Measurements from ENCODE around the gene PCDHGB1. TPM values are rescaled to one million over a fixed set of nuclear protein-coding genes. Genes with fewer than 3 reads are reported as not detected.
"Not testable (repeated sequence)": the region's sequence is repeated elsewhere in the genome, so short reads cannot be mapped to it uniquely, and the experiment has no call there.

Gene PCDHGB1
- total RNA-seq, 4 donors from 2014 or later: 1.2 to 4.3 (median 2.8) TPM

- no peaks in the 10 kb centered on the region for H3K36me3 ChIP-seq
- DNase-seq (ENCODE audit: low spot score in 2 of 2): no peak
- no peak for TF ChIP-seq EP300 (IDR thresholded peaks at IDR 0.05)
- TF ChIP-seq POLR2AphosphoS5 (IDR thresholded peaks at IDR 0.05): no peak
- no peak for TF ChIP-seq POLR2A (IDR thresholded peaks at IDR 0.05)
- no peak for TF ChIP-seq CTCF (IDR thresholded peaks at IDR 0.05)
- peaks cover 43% of the 10 kb centered on the region for H3K9me3 ChIP-seq
- H3K27ac ChIP-seq: no peak overlapping the region
- peaks cover 34% of the 10 kb centered on the region for H3K27me3 ChIP-seq
- no peak overlapping the region for H3K4me3 ChIP-seq
- H3K4me1 ChIP-seq: no peaks in the 10 kb centered on the region
- WGBS: 100% methylated on average over 2 of the region's 8 CpGs
Observed at GRCh38 chr5:141328231-141328630, 21.7 kb upstream of the PCDHGB1 start.

DNA sequence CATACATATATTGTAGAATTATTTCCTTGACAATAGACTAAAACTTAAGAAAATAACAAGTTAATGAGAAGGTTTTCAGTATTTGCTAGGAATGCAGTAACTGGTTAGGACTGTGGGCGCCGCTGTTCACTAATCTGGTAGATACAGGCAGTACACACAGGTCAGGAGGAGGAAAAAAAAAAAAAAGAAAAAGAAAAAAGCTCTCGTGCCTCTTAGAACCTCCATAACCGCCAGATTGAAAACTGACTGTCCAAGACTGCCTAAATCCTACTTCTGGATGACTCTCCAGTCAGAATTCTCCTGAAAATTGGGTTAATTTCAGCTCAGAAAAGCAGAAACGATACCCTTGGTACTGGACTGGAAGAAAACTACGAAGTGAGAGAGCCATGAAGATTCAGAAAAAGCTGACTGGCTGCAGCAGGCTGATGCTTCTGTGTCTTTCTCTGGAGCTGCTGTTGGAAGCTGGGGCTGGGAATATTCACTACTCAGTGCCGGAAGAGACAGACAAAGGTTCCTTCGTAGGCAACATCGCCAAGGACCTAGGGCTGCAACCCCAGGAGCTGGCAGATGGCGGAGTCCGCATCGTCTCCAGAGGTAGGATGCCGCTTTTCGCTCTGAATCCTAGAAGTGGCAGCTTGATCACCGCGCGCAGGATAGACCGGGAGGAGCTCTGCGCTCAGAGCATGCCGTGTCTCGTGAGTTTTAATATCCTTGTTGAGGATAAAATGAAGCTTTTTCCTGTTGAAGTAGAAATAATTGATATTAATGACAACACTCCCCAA lies 19.4 kb upstream of the PCDHGB1 start, which contains the start of gene PCDHGA1:
PCDHGA1 (plus strand) TSS at position 216 of the 782 bp plus-strand sequence.
- TF ChIP-seq EP300 (IDR thresholded peaks at IDR 0.05): no peak
- no peak for TF ChIP-seq POLR2AphosphoS5 (IDR thresholded peaks at IDR 0.05)
- no peak for TF ChIP-seq POLR2A (IDR thresholded peaks at IDR 0.05)
- no peak for TF ChIP-seq CTCF (IDR thresholded peaks at IDR 0.05)
- WGBS: 27% methylated on average over 21 of the region's 21 CpGs
- Histone ChIP-seq H3K9me3 (peaks cover 43% of the 10 kb centered on the region), H3K27me3 (peaks cover 46% of the 10 kb centered on the region), H3K4me1 (no peaks in the 10 kb centered on the region), H3K4me3 (no peak within 1 kb of the TSS), H3K36me3 (no peaks in the 10 kb centered on the region), H3K27ac (no peak within 1 kb of the TSS)
- no peak for DNase-seq (ENCODE audit: low spot score in 2 of 2)

DNA sequence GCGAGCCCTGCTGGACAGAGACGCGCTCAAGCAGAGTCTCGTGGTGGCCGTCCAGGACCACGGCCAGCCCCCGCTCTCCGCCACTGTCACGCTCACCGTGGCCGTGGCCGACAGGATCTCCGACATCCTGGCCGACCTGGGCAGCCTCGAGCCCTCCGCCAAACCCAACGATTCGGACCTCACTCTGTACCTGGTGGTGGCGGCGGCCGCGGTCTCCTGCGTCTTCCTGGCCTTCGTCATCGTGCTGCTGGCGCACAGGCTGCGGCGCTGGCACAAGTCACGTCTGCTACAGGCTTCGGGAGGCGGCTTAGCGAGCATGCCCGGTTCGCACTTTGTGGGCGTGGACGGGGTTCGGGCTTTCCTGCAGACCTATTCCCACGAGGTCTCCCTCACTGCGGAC lies 17.3 kb upstream of the PCDHGB1 start:
- not testable (repeated sequence) for H3K4me3 ChIP-seq; H3K36me3 ChIP-seq; H3K27ac ChIP-seq; DNase-seq (ENCODE audit: low spot score in 2 of 2); H3K4me1 ChIP-seq
- Histone ChIP-seq H3K27me3 (peaks cover 46% of the 10 kb centered on the region), H3K9me3 (peaks cover 33% of the 10 kb centered on the region)
- WGBS: 25% methylated on average over 9 of the region's 39 CpGs

DNA sequence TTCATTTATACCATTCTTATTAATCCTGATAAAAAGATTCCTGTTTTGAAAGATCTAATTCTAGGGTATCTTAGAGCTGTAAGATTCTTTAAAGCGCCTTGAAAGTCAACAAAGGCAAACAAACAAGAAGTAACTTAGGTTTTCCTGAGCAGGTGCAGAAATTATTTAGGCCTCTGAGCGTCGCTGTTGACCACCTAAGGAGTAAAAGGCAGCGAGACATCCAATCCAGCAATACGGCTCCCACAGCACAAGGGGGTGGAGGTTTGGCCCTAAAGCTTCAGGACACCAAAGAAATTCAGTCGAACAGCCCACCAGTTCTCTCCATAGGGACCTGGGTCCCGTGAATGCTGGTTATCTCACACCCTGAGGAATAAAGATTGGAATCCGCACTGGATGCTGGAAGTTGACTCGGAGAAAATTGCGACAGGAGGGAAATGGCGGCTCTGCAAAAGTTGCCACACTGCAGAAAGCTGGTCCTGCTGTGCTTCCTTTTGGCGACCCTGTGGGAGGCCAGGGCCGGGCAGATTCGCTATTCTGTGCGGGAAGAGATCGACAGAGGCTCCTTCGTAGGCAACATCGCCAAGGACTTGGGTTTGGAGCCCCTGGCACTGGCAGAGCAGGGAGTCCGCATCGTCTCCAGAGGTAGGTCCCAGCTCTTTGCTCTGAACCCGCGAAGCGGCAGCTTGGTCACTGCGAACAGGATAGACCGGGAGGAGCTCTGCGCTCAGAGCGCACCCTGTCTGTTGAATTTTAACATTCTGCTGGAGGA lies 11.2 kb upstream of the PCDHGB1 start, which contains the start of gene PCDHGA2:
PCDHGA2 (plus strand) TSS at position 223 of the 769 bp plus-strand sequence.
- Histone ChIP-seq H3K9me3 (peaks cover 22% of the 10 kb centered on the region), H3K27me3 (peaks cover 24% of the 10 kb centered on the region), H3K36me3 (no peaks in the 10 kb centered on the region), H3K4me1 (peaks cover 4% of the 10 kb centered on the region), H3K4me3 (peak within 1 kb of the TSS; percentile 37), H3K27ac (no peak within 1 kb of the TSS)
- TF ChIP-seq CTCF (IDR thresholded peaks at IDR 0.05): peak in 1 of 2 donors; percentile 1
- no peak for TF ChIP-seq POLR2A (IDR thresholded peaks at IDR 0.05)
- no peak for TF ChIP-seq POLR2AphosphoS5 (IDR thresholded peaks at IDR 0.05)
- TF ChIP-seq EP300 (IDR thresholded peaks at IDR 0.05): no peak
- DNase-seq (ENCODE audit: low spot score in 2 of 2): no peak
- WGBS: 15% methylated on average over 22 of the region's 27 CpGs

GRCh38 chr5:141340781-141341354 lies 9.0 kb upstream of the PCDHGB1 start:
- WGBS: 69% methylated on average over 11 of the region's 45 CpGs
- not testable (repeated sequence) for DNase-seq (ENCODE audit: low spot score in 2 of 2); H3K36me3 ChIP-seq; H3K4me3 ChIP-seq; H3K27ac ChIP-seq; H3K4me1 ChIP-seq
- Histone ChIP-seq H3K27me3 (peaks cover 16% of the 10 kb centered on the region), H3K9me3 (peaks cover 35% of the 10 kb centered on the region)

GRCh38 chr5:141342773-141343172 lies 7.1 kb upstream of the PCDHGB1 start:
- Histone ChIP-seq H3K36me3 (no peaks in the 10 kb centered on the region), H3K4me1 (peaks cover 4% of the 10 kb centered on the region), H3K9me3 (peaks cover 31% of the 10 kb centered on the region), H3K27me3 (peaks cover 12% of the 10 kb centered on the region), H3K27ac (no peak overlapping the region), H3K4me3 (no peak overlapping the region)
- WGBS: 28% methylated on average over 1 of the region's 1 CpG
- DNase-seq (ENCODE audit: low spot score in 2 of 2): no peak
- TF ChIP-seq EP300 (IDR thresholded peaks at IDR 0.05) (no peak), CTCF (IDR thresholded peaks at IDR 0.05) (no peak)
